IMR-90 (cell line): ENCODE results near the gene ZNF177. TPM values are rescaled to one million over a fixed set of nuclear protein-coding genes. Genes with fewer than 3 reads are reported as not detected.
"Not testable (repeated sequence)": the region's sequence is repeated elsewhere in the genome, so short reads cannot be mapped to it uniquely, and the experiment has no call there.

Experiments
- ATAC-seq: fragments of 200-7000 bp; cut with Tn5 transposase; 2 replicates; pipeline ENCODE4 v1.9.1; 2020; ENCODE audit warnings: low read depth, mild to moderate bottlenecking, moderate library complexity
- BruUV-seq: library from RNA; stranded (reverse); fragments of 400-500 nt; replicated peaks from 2 replicates; lab custom pipeline; 2021; lab: Mats Ljungman, UMichigan
- CTCF ChIA-PET: fragments of 300-600 bp; formaldehyde crosslinking; extraction: SDS; loops from one replicate; lab custom pipeline; 2021; ENCODE audit warnings: antibody characterized with exemption; lab: Yijun Ruan, JAX
- POLR2A ChIA-PET: fragments of 300-600 bp; sonication (Branson Sonifier 250); formaldehyde crosslinking; loops from one replicate; lab custom pipeline; 2022; ENCODE audit warnings: antibody characterized with exemption; ENCODE audit not compliant: unreplicated experiment; lab: Charles Lee
- DNase-seq: peaks from one replicate; pipeline ENCODE4 v3.0.0; 2013
- H2AFZ ChIP-seq: replicated peaks from 2 replicates; pipeline ENCODE3; 2013; ENCODE audit warnings: low read length, mild to moderate bottlenecking; ENCODE audit not compliant: poor library complexity
- H2AK5ac ChIP-seq: 2 replicates; pipeline ENCODE4 v1.6.1; 2013; ENCODE audit warnings: low read depth, low read length, inconsistent platforms
- H2AK9ac ChIP-seq: replicated peaks from 2 replicates; pipeline ENCODE3; 2013; ENCODE audit warnings: mild to moderate bottlenecking, low read depth, low read length, moderate library complexity; ENCODE audit not compliant: poor library complexity
- H2BK120ac ChIP-seq: 2 replicates; pipeline ENCODE4 v1.6.1; 2013; ENCODE audit warnings: low read depth, low read length, inconsistent platforms
- H2BK15ac ChIP-seq: 3 replicates; pipeline ENCODE4 v1.6.1; 2013; ENCODE audit warnings: low read depth, low read length, inconsistent platforms
- H2BK20ac ChIP-seq: 2 replicates; pipeline ENCODE4 v1.6.1; 2013; ENCODE audit warnings: low read depth, mild to moderate bottlenecking, inconsistent platforms, low read length, moderate library complexity
- H2BK5ac ChIP-seq: 2 replicates; pipeline ENCODE4 v1.6.1; 2013; ENCODE audit warnings: mild to moderate bottlenecking, low read depth, low read length, inconsistent platforms; ENCODE audit not compliant: poor library complexity, severe bottlenecking
- H3K14ac ChIP-seq: replicated peaks from 2 replicates; pipeline ENCODE4 v1.6.1; 2013; ENCODE audit warnings: low read depth, low read length, inconsistent platforms
- H3K18ac ChIP-seq: 2 replicates; pipeline ENCODE4 v1.6.1; 2013; ENCODE audit warnings: low read depth, low read length, control low read depth
- H3K23ac ChIP-seq: 2 replicates; pipeline ENCODE4 v1.6.1; 2013; ENCODE audit warnings: low read depth, low read length, inconsistent platforms
- H3K27ac ChIP-seq: 2 replicates; pipeline ENCODE4 v1.5.1; 2013; ENCODE audit warnings: mild to moderate bottlenecking, control low read depth, low read length; ENCODE audit not compliant: insufficient read depth
- H3K27me3 ChIP-seq: 2 replicates; pipeline ENCODE4 v1.6.1; 2013; ENCODE audit warnings: low read length; ENCODE audit not compliant: control insufficient read depth, insufficient read depth
- H3K36me3 ChIP-seq: 2 replicates; pipeline ENCODE4 v1.6.1; 2013; ENCODE audit warnings: low read length, mixed read lengths; ENCODE audit not compliant: control insufficient read depth, insufficient read depth
- H3K4ac ChIP-seq: 2 replicates; pipeline ENCODE4 v1.6.1; 2013; ENCODE audit warnings: low read depth, low read length, inconsistent platforms
- H3K4me1 ChIP-seq: 2 replicates; pipeline ENCODE4 v1.6.1; 2013; ENCODE audit warnings: low read length, mixed read lengths; ENCODE audit not compliant: control insufficient read depth, insufficient read depth
- H3K4me2 ChIP-seq: 2 replicates; pipeline ENCODE4 v1.6.1; 2013; ENCODE audit warnings: low read depth, mild to moderate bottlenecking, control low read depth, low read length, moderate library complexity
- H3K4me3 ChIP-seq: 2 replicates; pipeline ENCODE4 v1.5.1; 2013; ENCODE audit warnings: low read depth, mild to moderate bottlenecking, control low read depth, low read length, moderate library complexity; ENCODE audit not compliant: insufficient read depth
- H3K56ac ChIP-seq: 2 replicates; pipeline ENCODE4 v1.6.1; 2013; ENCODE audit warnings: low read length, inconsistent platforms; ENCODE audit not compliant: insufficient read depth; ENCODE audit errors: extremely low read depth
- H3K79me1 ChIP-seq, 2 experiments: 2 replicates each; pipeline ENCODE4 v1.6.1; 2013; ENCODE audit warnings: low read length in 2 of 2, inconsistent platforms in 1 of 2, low read depth in 1 of 2
- H3K9ac ChIP-seq: 2 replicates; pipeline ENCODE4 v1.6.1; 2013; ENCODE audit warnings: low read depth, low read length, control low read depth
- H3K9me1 ChIP-seq: 2 replicates; pipeline ENCODE4 v1.6.1; 2013; ENCODE audit warnings: low read length, inconsistent platforms; ENCODE audit not compliant: insufficient read depth
- H3K9me3 ChIP-seq: 2 replicates; pipeline ENCODE4 v1.6.1; 2013; ENCODE audit warnings: low read length; ENCODE audit not compliant: control insufficient read depth, insufficient read depth
- H4K20me1 ChIP-seq: 2 replicates; pipeline ENCODE4 v1.6.1; 2013; ENCODE audit warnings: low read length, inconsistent platforms; ENCODE audit not compliant: insufficient read depth
- H4K5ac ChIP-seq: 2 replicates; pipeline ENCODE4 v1.6.1; 2013; ENCODE audit warnings: mild to moderate bottlenecking, low read depth, low read length, control low read depth
- H4K8ac ChIP-seq, 2 experiments: 2 replicates each; pipeline ENCODE4 v1.6.1; 2013; ENCODE audit warnings: low read depth in 2 of 2, low read length in 2 of 2, control low read depth in 1 of 2, inconsistent platforms in 1 of 2
- H4K91ac ChIP-seq: 2 replicates; pipeline ENCODE4 v1.6.1; 2013; ENCODE audit warnings: low read depth, low read length, inconsistent platforms; ENCODE audit not compliant: insufficient read depth
- WGBS, 2 experiments: methylation state at CpG; one replicate each; pipeline versions ENCODE4 v1.1.5 to v1.1.7; 2013; ENCODE audit warnings: missing lambda C conversion rate in 2 of 2; ENCODE audit not compliant: insufficient read length in 1 of 2; ENCODE audit errors: extremely low coverage in 2 of 2; 5-methylcytosine and 5-hydroxymethylcytosine counted together
- dilution Hi-C: fragments of 300-500 bp; cut with HindIII; formaldehyde crosslinking; loops from one replicate; pipeline ENCODE4 v1.14.3; 2018; ENCODE audit warnings: low sequenced_read_pairs; ENCODE audit not compliant: unreplicated experiment
- in situ Hi-C: fragments of 300-500 bp; cut with MboI; formaldehyde crosslinking; loops from 3 replicates; pipeline ENCODE4 v1.14.3; 2019; ENCODE audit warnings: low sequenced_read_pairs, inconsistent platforms, mixed read lengths
- intact Hi-C: fragments of 100-400 bp; cut with micrococcal nuclease; formaldehyde crosslinking; loops from 2 replicates; pipeline ENCODE4 v1.10.0; 2022
- polyA plus RNA-seq, 3 experiments: library from polyadenylated mRNA; depleted of rRNA; stranded (reverse); fragments of >200 nt; gene quantifications; 2 replicates each; pipeline ENCODE4 v1.2.3, GENCODE V29; 2012; ENCODE audit warnings: low replicate concordance in 1 of 3
- total RNA-seq: library from RNA; depleted of rRNA; stranded (reverse); fragments of >200 nt; gene quantifications from 2 replicates; pipeline ENCODE4 v1.2.3, GENCODE V29; 2012

Gene ZNF177
- total and polyA plus RNA-seq, 2 of the 4 experiments (the other 2 are of a cell fraction), result 0.87 to 1.1 TPM

DNA sequence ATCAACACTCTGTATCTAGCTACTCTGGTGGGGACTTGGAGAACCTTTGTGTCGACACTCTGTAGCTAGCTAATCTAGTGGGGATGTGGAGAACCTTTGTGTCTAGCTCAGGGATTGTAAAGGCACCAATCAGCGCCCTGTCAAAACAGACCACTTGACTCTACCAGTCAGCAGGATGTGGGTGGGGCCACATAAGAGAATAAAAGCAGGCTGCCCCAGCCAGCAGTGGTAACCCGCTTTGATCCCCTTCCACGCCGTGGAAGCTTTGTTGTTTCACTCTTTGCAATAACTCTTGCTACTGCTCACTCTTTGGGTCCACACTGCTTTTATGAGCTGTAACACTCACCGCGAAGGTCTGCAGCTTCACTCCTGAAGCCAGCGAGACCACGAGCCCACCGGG lies 40.6 kb upstream of the ZNF177 start:
- H3K4me2 ChIP-seq, H3K9ac ChIP-seq, H2BK5ac ChIP-seq, ATAC-seq, H4K8ac ChIP-seq, H2BK120ac ChIP-seq, H3K4me3 ChIP-seq, DNase-seq, H3K36me3 ChIP-seq, H3K23ac ChIP-seq, H3K9me1 ChIP-seq, H4K5ac ChIP-seq, H3K14ac ChIP-seq, intact Hi-C loops, H3K27ac ChIP-seq, H3K4me1 ChIP-seq, CTCF ChIA-PET, H2BK20ac ChIP-seq, H4K20me1 ChIP-seq, H2AFZ ChIP-seq, H3K79me1 ChIP-seq, BruUV-seq, H3K18ac ChIP-seq, H3K56ac ChIP-seq, H2AK5ac ChIP-seq, POLR2A ChIA-PET, H3K4ac ChIP-seq, H2AK9ac ChIP-seq, dilution Hi-C loops, H2BK15ac ChIP-seq, H4K91ac ChIP-seq, H3K27me3 ChIP-seq: not testable (repeated sequence)
- H3K9me3 ChIP-seq, result peaks cover 10% of the 10 kb centered on the region
- in situ Hi-C loops, result loop anchor here (10.0 kb wide), 1 partner anchor 473 kb away; no protein-coding TSS in a partner anchor
- WGBS, 2 experiments, result 86% methylated on average over 4 of the region's 10 CpGs; no CpG with 5 or more reads in 1 of the 2 experiments
